Peyer's patch (tissue), 4 donors: ENCODE results near the gene S100A1. TPM values are rescaled to one million over a fixed set of nuclear protein-coding genes. Genes with fewer than 3 reads are reported as not detected.
A peak's percentile ranks its signal among the peaks of the same experiment; 100 is the strongest.

ENCODE experiments used
- DNase-seq, 3 donors: peaks; one replicate each; pipeline ENCODE4 v3.0.0-alpha.2; 2017 to 2019
- H3K27ac ChIP-seq, 4 donors: fragments of 200-600 bp; sonication (generic); one replicate each; pipeline ENCODE4 v1.5.1; 2016 to 2019
- H3K27me3 ChIP-seq, 2 donors: fragments of 200-600 bp; sonication (generic); one replicate each; pipeline ENCODE4 v1.5.1; 2019
- H3K36me3 ChIP-seq, 3 donors: fragments of 200-600 bp; sonication (generic); one replicate each; pipeline ENCODE4 v1.5.1; 2016 to 2019
- H3K4me1 ChIP-seq, 4 donors: fragments of 200-600 bp; sonication (generic); one replicate each; pipeline ENCODE4 v1.5.1; 2016 to 2019
- H3K4me3 ChIP-seq, 4 donors: fragments of 200-600 bp; sonication (generic); 1 replicate in 3 of 4; 2 replicates in 1 of 4; pipeline ENCODE4 v1.5.1; 2016 to 2019; ENCODE audit warnings: mild to moderate bottlenecking in 1 of 4
- H3K9me3 ChIP-seq, 4 donors: fragments of 200-600 bp; sonication (generic); one replicate each; pipeline ENCODE4 v1.5.1; 2016 to 2019; ENCODE audit warnings: mild to moderate bottlenecking in 1 of 4
- CTCF ChIP-seq, 6 experiments: fragments of 450-650 bp in 4 of 6; fragments of 200-600 bp in 2 of 6; sonication (generic) in 1 of 6; IDR thresholded peaks; one replicate each; pipeline ENCODE4 v1.5.1; 2017 to 2019; ENCODE audit warnings: antibody characterized with exemption in 6 of 6, mild to moderate bottlenecking in 3 of 6, moderate library complexity in 1 of 6
- POLR2A ChIP-seq, 2 donors: fragments of 450-650 bp; IDR thresholded peaks; one replicate each; pipeline ENCODE4 v1.5.1; 2017; ENCODE audit warnings: antibody characterized with exemption in 2 of 2, mild to moderate bottlenecking in 2 of 2, moderate library complexity in 2 of 2
- total RNA-seq, 4 donors: library from RNA; depleted of rRNA; stranded (reverse); fragments of >200 nt; gene quantifications; one replicate each; pipeline ENCODE4 v1.1.0, GENCODE V29; 2016

The S100A1 gene
- total RNA-seq, 4 donors from 2014 or later: not detected

GRCh38 chr1:153679337-153680119 is 51.3 kb downstream of the S100A1 start:
- Histone ChIP-seq H3K36me3 (no peaks in the 10 kb centered on the region), H3K9me3 (no peaks in the 10 kb centered on the region), H3K27me3 (peaks cover 0 to 22% of the 10 kb centered on the region in 2 donors), H3K27ac (peak overlapping the region in 3 of 4 donors; percentile 20 to 49 (median 39)), H3K4me1 (peaks cover 3 to 25% (median 19%) of the 10 kb centered on the region in 4 donors), H3K4me3 (peak overlapping the region; percentile 24 to 60 (median 47))
- TF ChIP-seq POLR2A (IDR thresholded peaks at IDR 0.05) (no peak), CTCF (IDR thresholded peaks at IDR 0.05) (no peak)
- DNase-seq: no peak

DNA sequence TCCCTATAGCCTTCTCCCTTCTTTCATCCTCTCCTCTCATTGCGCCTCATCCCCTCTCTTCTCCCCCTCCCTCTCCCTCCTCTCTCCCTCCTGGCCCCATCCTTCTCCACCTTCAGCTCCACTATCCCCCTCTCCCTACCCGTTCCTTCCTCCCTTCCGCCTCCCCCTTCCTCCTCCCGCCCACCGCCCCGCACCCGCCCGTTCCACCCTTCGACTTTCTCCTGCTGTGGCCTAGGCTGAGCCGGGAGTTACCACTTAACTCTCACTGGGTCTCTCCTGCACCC is 51.8 kb downstream of the S100A1 start:
- Histone ChIP-seq H3K4me3 (peak overlapping the region in 1 of 4 donors; percentile 60), H3K9me3 (no peaks in the 10 kb centered on the region), H3K27ac (no peak overlapping the region), H3K4me1 (peaks cover 3 to 25% (median 19%) of the 10 kb centered on the region in 4 donors), H3K27me3 (peaks cover 0 to 22% of the 10 kb centered on the region in 2 donors), H3K36me3 (no peaks in the 10 kb centered on the region)
- TF ChIP-seq POLR2A (IDR thresholded peaks at IDR 0.05): no peak
- no peak for TF ChIP-seq CTCF (IDR thresholded peaks at IDR 0.05)
- no peak for DNase-seq

Other genes with a start within 250 kb of the S100A1 start
- 1 to 10 TPM in 2 of 4 donors, not detected in 2; 7.6 to 9.8 TPM for gene S100A8, start 237.4 kb upstream of the S100A1 start, total RNA-seq
- not detected for gene S100A7A, start 211.9 kb upstream of the S100A1 start, total RNA-seq
- gene S100A7, start 167.8 kb upstream of the S100A1 start, total RNA-seq: not detected
- 100 to 1,000 TPM; 321 to 366 (median 334) TPM for gene S100A6, start 92.4 kb upstream of the S100A1 start, total RNA-seq
- not detected for gene S100A5, start 87.5 kb upstream of the S100A1 start, total RNA-seq
- gene S100A4, start 82.6 kb upstream of the S100A1 start, total RNA-seq: 100 to 1,000 TPM in 1 of 4 donors, 10 to 100 TPM in 3; 38.2 to 435 (median 53.6) TPM
- gene S100A3, start 79.2 kb upstream of the S100A1 start, total RNA-seq: not detected
- not detected for gene S100A2, start 62.6 kb upstream of the S100A1 start, total RNA-seq
- gene S100A16, start 15.3 kb upstream of the S100A1 start, total RNA-seq: 100 to 1,000 TPM; 107 to 277 (median 193) TPM
- gene S100A14, start 12.1 kb upstream of the S100A1 start, total RNA-seq: 100 to 1,000 TPM; 106 to 391 (median 293) TPM
- 100 to 1,000 TPM in 1 of 4 donors, 10 to 100 TPM in 3; 49.5 to 185 (median 52.9) TPM for gene S100A13, start 929 bp upstream of the S100A1 start, total RNA-seq
- gene CHTOP, start 5.6 kb downstream of the S100A1 start, total RNA-seq: 10 to 100 TPM; 53.8 to 80.8 (median 68.7) TPM
- gene SNAPIN, start 30.3 kb downstream of the S100A1 start, total RNA-seq: 10 to 100 TPM; 15.4 to 29.7 (median 28.1) TPM
- 10 to 100 TPM; 31.4 to 67.7 (median 47.2) TPM for gene ILF2, start 42.6 kb downstream of the S100A1 start, total RNA-seq
- 10 to 100 TPM in 2 of 4 donors, 1 to 10 TPM in 2; 5.0 to 17.3 (median 10.9) TPM for gene NPR1, start 50.3 kb downstream of the S100A1 start, total RNA-seq
- 10 to 100 TPM; 24.3 to 75.1 (median 42.4) TPM for gene INTS3, start 99.6 kb downstream of the S100A1 start, total RNA-seq
- gene SLC27A3, start 147.0 kb downstream of the S100A1 start, total RNA-seq: 100 to 1,000 TPM in 1 of 4 donors, 10 to 100 TPM in 3; 12.3 to 124 (median 22.0) TPM